Activated T-helper 1 cell treated with Interleukin-2 at 50 U/mL for 16 hours (primary cell): ENCODE data around the gene GLRX5.

Source experiments
- DNase-seq: peaks from one replicate; pipeline ENCODE4 v3.0.0-alpha.2; 2020; ENCODE audit warnings: low read depth

Gene GLRX5

GRCh38 chr14:95536036-95536593, 1.3 kb downstream of the GLRX5 start:
- no peak for DNase-seq

- no peak for DNase-seq
These were observed 1.8 kb downstream of the GLRX5 start for GRCh38 chr14:95536671-95537070.

- DNase-seq: no peak
These were observed 2.6 kb downstream of the GLRX5 start for GRCh38 chr14:95537298-95538089.

GRCh38 chr14:95538801-95539509, 4.1 kb downstream of the GLRX5 start:
- DNase-seq: no peak

- no peak for DNase-seq
These were observed 5.5 kb downstream of the GLRX5 start for GRCh38 chr14:95540236-95540855.

GRCh38 chr14:95541346-95541745, 6.5 kb downstream of the GLRX5 start:
- no peak for DNase-seq

GRCh38 chr14:95541932-95542930, 7.4 kb downstream of the GLRX5 start:
- DNase-seq: no peak

- no peak for DNase-seq
These were observed 8.2 kb downstream of the GLRX5 start for GRCh38 chr14:95543021-95543420.

GRCh38 chr14:95544588-95544987, 9.7 kb downstream of the GLRX5 start:
- no peak for DNase-seq

GRCh38 chr14:95545515-95546168, 10.8 kb downstream of the GLRX5 start:
- no peak for DNase-seq

GRCh38 chr14:95547272-95547625, 12.4 kb downstream of the GLRX5 start:
- no peak for DNase-seq

- no peak for DNase-seq
These were observed 12.9 kb downstream of the GLRX5 start for GRCh38 chr14:95547626-95548327.

GRCh38 chr14:95548328-95548929, 13.6 kb downstream of the GLRX5 start:
- DNase-seq: no peak

- DNase-seq: no peak
These were observed 15.1 kb downstream of the GLRX5 start for GRCh38 chr14:95549656-95550585.

GRCh38 chr14:95551435-95551834, 16.6 kb downstream of the GLRX5 start:
- no peak for DNase-seq

GRCh38 chr14:95553141-95553540, 18.3 kb downstream of the GLRX5 start:
- no peak for DNase-seq

GRCh38 chr14:95555053-95555452, 20.2 kb downstream of the GLRX5 start:
- DNase-seq: no peak

GRCh38 chr14:95557291-95557690, 22.4 kb downstream of the GLRX5 start:
- DNase-seq: no peak

GRCh38 chr14:95557832-95558231, 23.0 kb downstream of the GLRX5 start:
- DNase-seq: no peak
